IPS-15b (cell line): ENCODE results near the gene TLK2.

ENCODE experiments used
- H3K27me3 ChIP-seq: one replicate; pipeline ENCODE4 v1.6.1; 2013; ENCODE audit warnings: low read length; ENCODE audit not compliant: control insufficient read depth, insufficient read depth
- H3K36me3 ChIP-seq: one replicate; pipeline ENCODE4 v1.6.1; 2013; ENCODE audit warnings: low read length; ENCODE audit not compliant: control insufficient read depth, insufficient read depth
- H3K4me1 ChIP-seq: one replicate; pipeline ENCODE4 v1.6.1; 2013; ENCODE audit warnings: mild to moderate bottlenecking, low read length; ENCODE audit not compliant: control insufficient read depth, insufficient read depth
- H3K4me3 ChIP-seq: one replicate; pipeline ENCODE4 v1.5.1; 2013; ENCODE audit warnings: low read depth, low read length
- H3K9ac ChIP-seq: one replicate; pipeline ENCODE4 v1.6.1; 2013; ENCODE audit warnings: low read depth, mild to moderate bottlenecking, low read length
- H3K9me3 ChIP-seq: one replicate; pipeline ENCODE4 v1.6.1; 2013; ENCODE audit warnings: mild to moderate bottlenecking, low read length; ENCODE audit not compliant: control insufficient read depth, insufficient read depth

TLK2 gene

DNA sequence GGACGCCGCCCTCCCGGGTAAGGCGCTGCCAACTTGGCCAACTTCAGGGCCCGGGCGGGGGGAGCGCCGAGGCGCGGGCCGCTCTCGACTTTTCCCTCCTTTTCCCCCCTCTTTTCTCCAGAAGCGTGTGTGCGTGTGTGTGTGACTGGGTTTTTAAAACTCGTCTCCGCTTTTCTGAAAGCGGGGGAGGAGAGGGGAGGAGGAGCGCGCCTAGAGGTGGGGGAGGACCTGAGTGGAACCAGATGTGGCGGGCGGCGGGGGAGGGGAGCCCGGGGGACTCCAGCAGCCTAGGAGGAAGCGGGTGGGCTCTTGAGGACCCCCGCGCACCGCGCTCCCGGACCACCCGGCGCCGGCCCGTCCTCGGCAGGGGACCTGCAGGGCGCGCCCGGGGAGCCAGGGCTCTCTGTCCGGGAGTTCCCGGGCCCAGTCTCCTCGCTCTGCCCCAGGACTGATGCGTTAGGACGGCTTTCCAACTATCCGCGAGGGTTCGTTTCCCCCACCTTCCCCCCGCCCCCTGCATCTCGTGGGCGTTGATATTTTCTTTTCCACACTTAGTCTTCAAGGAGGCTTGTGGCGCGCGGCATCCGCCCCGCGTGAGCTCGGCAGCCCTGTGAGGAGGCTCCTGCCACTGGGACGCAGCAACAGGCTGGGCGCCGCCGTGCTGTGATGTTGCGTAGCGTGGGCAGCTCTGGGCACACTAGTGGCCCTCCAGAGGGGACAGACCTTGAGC is 149.4 kb downstream of the TLK2 start:
- H3K27me3 ChIP-seq: no peaks in the 10 kb centered on the region
- no peaks in the 10 kb centered on the region for H3K9me3 ChIP-seq
- no peaks in the 10 kb centered on the region for H3K36me3 ChIP-seq
- H3K9ac ChIP-seq: peak overlapping the region; percentile 70
- H3K4me1 ChIP-seq: peaks cover 13% of the 10 kb centered on the region
- H3K4me3 ChIP-seq: peak overlapping the region; percentile 85

DNA sequence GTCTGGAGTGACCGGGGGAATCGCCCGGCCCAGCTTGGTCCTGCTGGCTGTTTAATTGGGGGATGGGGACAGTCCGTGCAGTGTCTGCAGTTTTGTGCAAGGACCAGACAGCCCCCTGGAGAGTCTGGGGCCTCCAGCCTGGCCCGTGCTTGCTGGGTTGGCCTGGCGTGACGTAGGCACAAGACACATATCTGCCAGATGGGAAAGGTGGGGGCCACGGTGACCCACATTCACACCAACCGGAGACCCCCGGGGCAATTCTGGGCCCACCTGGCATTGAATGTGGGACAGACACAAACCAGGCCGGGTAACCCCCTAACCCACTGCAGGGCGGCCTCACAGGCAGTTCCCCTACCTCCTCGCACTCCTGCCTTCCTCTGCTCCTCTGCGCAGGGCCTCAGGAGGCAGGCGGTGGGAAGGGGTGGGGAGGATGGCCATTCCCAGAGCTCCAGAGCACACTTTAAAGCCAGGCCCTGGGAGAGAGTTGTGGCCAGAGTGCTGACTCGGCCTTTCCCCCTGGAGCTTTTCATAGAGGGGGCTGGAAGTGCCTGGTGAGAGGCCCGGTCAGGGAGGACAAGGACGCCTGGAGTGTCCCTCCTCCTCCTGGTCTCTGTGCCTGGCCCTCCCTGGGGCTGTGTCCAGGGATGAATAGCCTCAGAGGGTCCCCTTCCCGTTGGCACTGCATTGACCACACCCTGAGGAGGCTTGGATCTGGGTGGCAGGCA is 150.4 kb downstream of the TLK2 start:
- Histone ChIP-seq H3K4me3 (peak overlapping the region; percentile 85), H3K9ac (peak overlapping the region; percentile 70), H3K27me3 (no peaks in the 10 kb centered on the region), H3K9me3 (no peaks in the 10 kb centered on the region), H3K36me3 (no peaks in the 10 kb centered on the region), H3K4me1 (peaks cover 13% of the 10 kb centered on the region)

DNA sequence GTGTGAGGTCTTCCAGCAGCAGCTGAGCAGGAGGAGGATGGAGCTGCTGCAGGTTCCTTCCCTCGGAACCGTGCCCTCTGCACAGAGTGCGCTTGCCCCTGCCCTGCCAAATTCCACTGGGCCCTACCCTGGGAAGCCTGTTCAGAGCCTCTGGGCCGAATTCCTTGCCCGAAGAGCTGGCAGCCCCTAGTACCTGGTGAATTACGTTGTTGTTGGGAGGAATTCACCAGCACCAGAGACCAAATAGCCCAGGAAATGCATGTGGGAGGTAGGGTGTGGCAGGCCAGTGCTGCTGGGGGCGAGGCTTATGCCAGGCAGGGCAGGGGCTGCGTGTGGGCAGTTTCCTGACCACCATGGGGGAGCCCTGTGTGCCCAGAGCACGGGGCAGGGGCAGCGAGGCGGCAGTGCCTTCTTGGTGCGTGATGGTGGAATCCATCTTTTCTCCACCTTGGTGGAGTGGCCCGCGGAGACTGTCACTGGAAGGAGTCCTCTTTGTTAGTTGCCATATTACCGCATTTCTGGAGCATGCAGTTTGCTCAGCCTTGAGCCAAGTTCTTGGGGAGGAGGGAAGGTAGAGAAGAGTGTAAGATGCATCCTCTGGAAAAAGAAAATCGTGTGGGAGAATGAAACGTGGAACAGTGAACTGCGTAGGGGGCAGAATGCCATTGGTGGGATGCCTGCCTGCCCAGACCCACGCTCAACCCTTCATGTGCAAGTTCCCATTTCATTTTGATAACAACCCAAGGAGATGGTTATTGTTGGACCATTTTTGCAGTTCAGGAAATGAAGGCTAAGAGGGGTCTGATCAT is 151.1 kb downstream of the TLK2 start:
- Histone ChIP-seq H3K4me3 (peak overlapping the region; percentile 85), H3K9me3 (no peaks in the 10 kb centered on the region), H3K9ac (no peak overlapping the region)

DNA sequence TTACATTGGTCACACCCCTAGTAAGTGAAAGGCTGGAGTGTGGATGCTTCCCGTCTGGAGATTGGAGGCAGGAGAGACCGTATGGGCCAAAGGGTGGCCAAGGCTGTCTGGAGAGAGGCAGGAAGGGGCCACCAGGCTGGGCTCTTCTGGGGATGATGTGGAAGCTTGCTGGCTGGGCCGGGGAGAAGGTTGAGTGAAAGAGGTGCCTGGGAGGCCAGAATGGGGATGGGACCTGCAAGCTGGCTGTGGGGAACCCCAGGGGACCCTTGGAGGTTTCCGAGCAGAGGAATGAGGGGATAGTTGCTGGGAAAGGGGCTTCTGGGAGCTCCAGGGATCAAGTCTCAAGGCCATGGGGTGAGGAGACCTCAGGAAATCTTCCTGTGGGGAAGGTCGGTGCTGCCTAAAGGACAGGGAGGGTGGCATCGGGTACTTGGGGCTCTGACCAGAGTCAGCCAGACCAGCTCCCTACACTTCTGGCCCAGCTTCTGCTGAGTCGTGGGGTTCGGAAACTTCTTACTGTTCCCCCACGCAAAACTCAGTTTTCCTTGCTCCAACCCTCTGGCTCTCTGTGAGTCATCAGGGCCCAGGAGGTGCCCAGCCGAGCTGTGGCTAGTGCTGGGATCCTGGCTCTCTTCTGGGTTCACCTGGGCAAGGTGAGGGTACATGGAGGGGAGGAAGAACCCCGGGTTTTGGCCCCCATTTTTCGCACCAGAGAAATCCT is 151.9 kb downstream of the TLK2 start:
- Histone ChIP-seq H3K4me1 (peaks cover 13% of the 10 kb centered on the region), H3K9ac (no peak overlapping the region), H3K9me3 (no peaks in the 10 kb centered on the region), H3K36me3 (no peaks in the 10 kb centered on the region), H3K27me3 (no peaks in the 10 kb centered on the region), H3K4me3 (no peak overlapping the region)

More for the DNA sequence above, 151.1 kb downstream of the TLK2 start:
- Histone ChIP-seq H3K27me3 (no peaks in the 10 kb centered on the region), H3K4me1 (peaks cover 13% of the 10 kb centered on the region), H3K36me3 (no peaks in the 10 kb centered on the region)

DNA sequence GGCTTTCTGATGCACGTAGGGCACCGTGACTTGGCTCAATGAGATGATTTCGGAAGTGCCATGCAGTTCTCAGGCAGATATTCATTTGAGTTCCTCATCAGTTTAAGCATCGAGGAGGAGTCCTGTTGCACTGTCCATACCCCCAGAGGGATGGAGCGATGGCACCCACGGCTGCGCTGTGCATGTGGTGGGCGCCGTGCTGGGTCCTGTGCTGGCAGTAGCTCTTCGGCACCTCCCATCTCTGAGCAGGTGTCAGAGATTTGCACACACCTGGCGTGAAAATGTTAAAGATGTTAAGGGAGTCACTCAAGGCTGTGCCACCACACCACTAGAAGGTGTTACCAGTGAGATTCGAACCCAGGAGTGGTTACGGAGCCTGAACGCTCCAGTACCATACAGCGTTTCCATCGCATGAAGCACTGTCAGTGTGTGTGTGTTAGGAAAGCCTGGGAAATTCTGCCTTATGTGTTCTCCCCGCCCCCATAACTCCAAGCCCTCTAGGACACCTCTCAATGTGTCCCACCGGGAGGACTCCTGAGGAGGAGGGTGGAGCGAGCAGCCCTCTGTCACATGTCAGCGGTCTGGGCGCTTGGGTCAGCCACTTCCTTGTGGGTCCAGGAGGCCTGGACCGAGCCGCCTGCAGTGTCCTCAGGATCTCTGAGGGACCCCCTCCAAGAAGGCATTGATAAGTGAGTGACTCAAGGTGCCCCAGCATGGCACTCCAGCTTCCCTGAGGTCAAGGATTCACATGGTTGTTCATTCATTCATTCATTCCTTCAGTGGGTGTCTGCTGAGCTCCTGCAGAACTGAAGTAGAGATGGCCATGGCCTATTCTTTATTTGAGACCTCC is 152.7 kb downstream of the TLK2 start:
- Histone ChIP-seq H3K27me3 (no peaks in the 10 kb centered on the region), H3K9ac (no peak overlapping the region), H3K9me3 (no peaks in the 10 kb centered on the region), H3K4me1 (peaks cover 13% of the 10 kb centered on the region), H3K36me3 (no peaks in the 10 kb centered on the region), H3K4me3 (no peak overlapping the region)

DNA sequence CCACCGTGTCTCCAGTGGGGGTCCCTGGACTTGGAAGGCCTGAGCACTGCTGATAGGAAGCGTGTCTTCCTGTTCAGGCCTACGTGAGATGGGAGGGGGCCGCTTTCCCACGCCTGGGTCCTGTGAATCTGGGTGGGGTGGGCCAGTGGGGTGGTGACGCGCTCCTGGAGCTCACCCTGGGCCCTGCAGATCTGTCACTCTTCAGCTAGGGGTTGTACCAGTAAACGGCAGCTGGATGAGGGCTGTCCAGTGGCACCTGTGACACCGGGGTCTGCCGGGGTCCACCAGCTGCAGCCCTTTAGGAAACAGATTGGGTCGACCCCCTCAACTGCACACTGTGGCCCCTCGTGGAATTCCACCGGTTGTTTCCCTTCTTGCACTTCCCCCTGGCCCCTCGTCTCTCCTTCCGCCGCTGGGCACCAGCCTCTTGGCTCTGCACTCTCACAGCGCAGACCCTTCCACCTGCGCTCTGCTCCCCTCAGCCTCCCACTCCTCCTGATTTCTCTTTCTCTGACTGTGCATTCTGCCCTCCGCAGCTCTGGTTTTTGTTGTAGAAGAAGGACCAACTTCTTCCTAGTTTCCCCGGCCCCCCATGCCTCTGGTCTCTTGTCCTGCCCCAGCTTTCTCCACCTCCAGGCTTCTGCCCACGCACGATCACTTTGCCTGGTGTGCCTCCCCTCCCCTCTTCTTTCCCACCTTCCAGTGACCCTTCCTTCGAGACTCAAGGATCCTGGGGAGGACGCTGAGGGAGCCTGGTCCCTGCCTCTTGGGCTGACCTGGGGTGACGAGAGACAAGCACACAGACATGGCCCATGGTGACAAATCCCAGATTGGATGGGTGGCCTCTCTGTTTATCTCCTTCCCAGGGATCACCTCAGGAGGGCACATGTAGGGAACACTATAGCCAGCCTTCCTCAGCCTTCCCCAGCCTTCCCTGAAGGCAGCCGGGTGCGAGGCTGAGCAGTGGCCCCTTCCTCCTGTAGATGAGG is 153.6 kb downstream of the TLK2 start:
- Histone ChIP-seq H3K27me3 (no peaks in the 10 kb centered on the region), H3K36me3 (no peaks in the 10 kb centered on the region), H3K9ac (peak overlapping the region; percentile 26), H3K4me1 (peaks cover 9% of the 10 kb centered on the region), H3K4me3 (no peak overlapping the region), H3K9me3 (no peaks in the 10 kb centered on the region)

DNA sequence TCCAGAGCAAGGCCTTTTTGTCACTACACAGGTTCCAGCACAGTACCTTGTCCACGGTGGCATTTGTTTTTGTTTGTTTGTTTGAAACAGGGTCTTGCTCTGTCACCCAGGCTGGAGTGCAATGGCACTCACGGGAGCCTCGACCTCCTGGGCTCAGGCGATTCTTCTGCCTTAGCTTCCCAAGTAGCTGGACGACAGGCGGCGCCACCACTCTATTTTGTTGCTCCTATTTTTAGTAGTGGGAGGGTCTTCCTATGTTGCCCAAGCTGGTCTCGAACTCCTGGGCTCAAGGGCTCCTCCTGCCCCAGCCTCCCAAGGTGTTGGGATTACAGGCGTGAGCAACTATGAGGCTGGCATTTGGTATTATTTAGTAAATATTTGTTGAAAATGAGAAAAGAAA is 159.2 kb downstream of the TLK2 start:
- no peaks in the 10 kb centered on the region for H3K9me3 ChIP-seq
- no peaks in the 10 kb centered on the region for H3K27me3 ChIP-seq
- no peak overlapping the region for H3K4me3 ChIP-seq
- H3K36me3 ChIP-seq: no peaks in the 10 kb centered on the region
- H3K9ac ChIP-seq: no peak overlapping the region
- H3K4me1 ChIP-seq: peaks cover 2% of the 10 kb centered on the region

DNA sequence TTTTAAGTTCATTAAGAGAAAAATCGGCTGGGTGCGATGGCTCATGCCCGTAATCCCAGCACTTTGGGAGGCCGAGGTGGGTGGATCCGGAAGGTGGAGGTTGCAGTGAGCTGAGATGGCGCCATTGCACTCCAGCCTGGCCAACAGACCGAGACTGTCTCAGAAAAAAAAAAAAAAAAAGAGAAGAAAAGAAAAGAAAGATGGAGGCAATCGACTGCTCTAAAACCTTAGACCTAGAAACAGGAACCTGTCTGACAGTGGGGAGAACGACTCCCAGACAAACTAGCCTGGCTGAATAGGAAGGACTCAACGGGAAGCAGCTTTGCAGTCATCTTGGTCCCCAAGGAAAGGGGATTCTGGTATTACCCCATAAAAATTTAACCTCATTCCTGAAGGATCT is 162.5 kb downstream of the TLK2 start:
- Histone ChIP-seq H3K4me3 (no peak overlapping the region), H3K4me1 (peaks cover 2% of the 10 kb centered on the region), H3K9me3 (no peaks in the 10 kb centered on the region), H3K9ac (no peak overlapping the region), H3K36me3 (no peaks in the 10 kb centered on the region), H3K27me3 (no peaks in the 10 kb centered on the region)

DNA sequence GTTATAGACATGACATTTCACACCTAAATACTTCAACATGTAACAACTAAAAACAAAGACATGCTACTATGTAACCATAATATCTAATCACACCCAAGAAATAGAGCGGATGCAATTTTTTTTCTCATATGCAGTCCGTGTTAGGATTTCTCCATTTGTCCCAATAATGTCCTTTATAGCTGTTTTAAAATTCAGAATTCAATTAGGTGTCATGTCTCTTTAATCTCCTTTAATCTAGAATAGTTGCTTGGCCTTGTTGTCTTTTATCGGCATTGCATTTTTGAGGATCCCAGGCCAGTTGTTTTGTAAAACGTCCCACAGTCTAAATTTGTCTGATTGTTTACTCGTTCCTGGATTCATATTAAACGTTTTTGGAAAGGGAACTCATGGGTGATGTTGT is 163.3 kb downstream of the TLK2 start:
- Histone ChIP-seq H3K36me3 (no peaks in the 10 kb centered on the region), H3K4me1 (peaks cover 2% of the 10 kb centered on the region), H3K9ac (no peak overlapping the region), H3K9me3 (no peaks in the 10 kb centered on the region), H3K4me3 (no peak overlapping the region), H3K27me3 (no peaks in the 10 kb centered on the region)

DNA sequence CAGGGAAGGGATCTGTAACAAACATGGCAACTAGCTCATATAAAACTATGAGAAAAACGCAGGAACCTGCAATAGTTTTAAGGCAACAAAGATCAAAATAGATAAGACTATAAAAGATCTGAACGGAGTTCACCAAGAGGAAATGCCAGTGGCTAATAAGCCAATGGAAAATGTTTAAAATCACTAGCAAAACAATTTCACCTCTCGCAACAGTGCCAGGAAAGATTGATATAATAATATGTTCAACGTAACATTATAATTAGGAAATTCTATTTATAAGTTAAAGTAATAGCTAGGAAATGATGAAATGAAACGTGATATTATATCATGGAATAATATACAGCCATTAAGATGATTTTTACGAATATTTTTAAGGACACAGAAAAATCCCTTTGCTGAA is 164.9 kb downstream of the TLK2 start:
- Histone ChIP-seq H3K9me3 (no peaks in the 10 kb centered on the region), H3K36me3 (no peaks in the 10 kb centered on the region), H3K27me3 (no peaks in the 10 kb centered on the region), H3K4me3 (no peak overlapping the region), H3K9ac (no peak overlapping the region), H3K4me1 (no peaks in the 10 kb centered on the region)
